H9 (cell line): ENCODE measurements around the gene SCUBE3. TPM values are rescaled to one million over a fixed set of nuclear protein-coding genes. Genes with fewer than 3 reads are reported as not detected.

Experiments
- DNase-seq: peaks from one replicate; pipeline ENCODE4 v3.0.0-alpha.2; 2017
- H2AFZ ChIP-seq: one replicate; pipeline ENCODE4 v1.6.1; 2013; ENCODE audit warnings: mild to moderate bottlenecking, low read length, control low read depth, moderate library complexity
- H2AK5ac ChIP-seq: 2 replicates; pipeline ENCODE4 v1.6.1; 2013; ENCODE audit warnings: low read length, control low read depth, mixed read lengths; ENCODE audit not compliant: insufficient read length
- H2BK120ac ChIP-seq: one replicate; pipeline ENCODE4 v1.6.1; 2013; ENCODE audit warnings: low read depth, mild to moderate bottlenecking, low read length, control low read depth, inconsistent platforms; ENCODE audit not compliant: poor library complexity, severe bottlenecking
- H2BK12ac ChIP-seq: 2 replicates; pipeline ENCODE4 v1.6.1; 2013; ENCODE audit warnings: low read length, control low read depth, mixed read lengths, low read depth; ENCODE audit not compliant: insufficient read length
- H2BK15ac ChIP-seq: 2 replicates; pipeline ENCODE4 v1.6.1; 2013; ENCODE audit warnings: low read depth, low read length, control low read depth
- H2BK20ac ChIP-seq: one replicate; pipeline ENCODE4 v1.6.1; 2013; ENCODE audit warnings: low read depth, mild to moderate bottlenecking, low read length, control low read depth, inconsistent platforms; ENCODE audit not compliant: poor library complexity, severe bottlenecking
- H2BK5ac ChIP-seq: 2 replicates; pipeline ENCODE4 v1.6.1; 2013; ENCODE audit warnings: low read length, control low read depth, mixed read lengths; ENCODE audit not compliant: insufficient read length
- H3K14ac ChIP-seq: 2 replicates; pipeline ENCODE4 v1.6.1; 2013; ENCODE audit warnings: low read length, control low read depth; ENCODE audit not compliant: insufficient read depth
- H3K18ac ChIP-seq: 2 replicates; pipeline ENCODE4 v1.6.1; 2013; ENCODE audit warnings: low read depth, mild to moderate bottlenecking, mixed read lengths, low read length, control low read depth; ENCODE audit not compliant: insufficient read length
- H3K23ac ChIP-seq: 2 replicates; pipeline ENCODE4 v1.6.1; 2013; ENCODE audit warnings: low read length, control low read depth, mixed read lengths, low read depth; ENCODE audit not compliant: insufficient read length
- H3K23me2 ChIP-seq: 2 replicates; pipeline ENCODE4 v1.6.1; 2013; ENCODE audit warnings: low read depth, mild to moderate bottlenecking, mixed read lengths, low read length, control low read depth; ENCODE audit not compliant: insufficient read length, poor library complexity, severe bottlenecking
- H3K27ac ChIP-seq: 2 replicates; pipeline ENCODE4 v1.5.1; 2013; ENCODE audit warnings: low read length, control low read depth, mixed read lengths, low read depth; ENCODE audit not compliant: insufficient read length
- H3K27me3 ChIP-seq: 2 replicates; pipeline ENCODE4 v1.6.1; 2013; ENCODE audit warnings: low read length, control low read depth, inconsistent platforms; ENCODE audit not compliant: insufficient read depth
- H3K4ac ChIP-seq: 2 replicates; pipeline ENCODE4 v1.6.1; 2013; ENCODE audit warnings: low read depth, mild to moderate bottlenecking, control low read depth, inconsistent platforms, low read length, moderate library complexity
- H3K4me1 ChIP-seq: 2 replicates; pipeline ENCODE4 v1.6.1; 2013; ENCODE audit warnings: low read length, control low read depth, inconsistent platforms; ENCODE audit not compliant: insufficient read depth
- H3K4me2 ChIP-seq: 2 replicates; pipeline ENCODE4 v1.6.1; 2013; ENCODE audit warnings: low read length, control low read depth, mixed read lengths; ENCODE audit not compliant: insufficient read length, insufficient read depth
- H3K56ac ChIP-seq: 2 replicates; pipeline ENCODE4 v1.6.1; 2013; ENCODE audit warnings: low read depth, mild to moderate bottlenecking, mixed read lengths, low read length, control low read depth; ENCODE audit not compliant: insufficient read length
- H3K79me1 ChIP-seq: 2 replicates; pipeline ENCODE4 v1.6.1; 2013; ENCODE audit warnings: low read depth, mild to moderate bottlenecking, moderate library complexity, low read length, control low read depth, inconsistent platforms; ENCODE audit not compliant: insufficient read depth, poor library complexity, severe bottlenecking
- H3K79me2 ChIP-seq: 2 replicates; pipeline ENCODE4 v1.6.1; 2013; ENCODE audit warnings: low read length, control low read depth, inconsistent platforms; ENCODE audit not compliant: insufficient read depth
- H3K9ac ChIP-seq: 2 replicates; pipeline ENCODE4 v1.6.1; 2013; ENCODE audit warnings: low read length, control low read depth, mixed read lengths; ENCODE audit not compliant: insufficient read length; ENCODE audit errors: extremely low read depth
- H3K9me3 ChIP-seq: one replicate; pipeline ENCODE4 v1.6.1; 2013; ENCODE audit warnings: low read depth, low read length, inconsistent platforms; ENCODE audit not compliant: control insufficient read depth
- H3T11ph ChIP-seq: one replicate; pipeline ENCODE4 v1.6.1; 2013; ENCODE audit warnings: mild to moderate bottlenecking, low read length, control low read depth, inconsistent platforms
- H4K20me1 ChIP-seq: one replicate; pipeline ENCODE4 v1.6.1; 2013; ENCODE audit not compliant: control insufficient read depth, insufficient read length, insufficient read depth
- H4K5ac ChIP-seq: 2 replicates; pipeline ENCODE4 v1.6.1; 2013; ENCODE audit warnings: low read depth, mild to moderate bottlenecking, mixed read lengths, low read length, control low read depth; ENCODE audit not compliant: insufficient read length
- H4K8ac ChIP-seq: replicated peaks from 2 replicates; pipeline ENCODE4 v1.6.1; 2013; ENCODE audit warnings: low read length, control low read depth, mixed read lengths, low read depth; ENCODE audit not compliant: insufficient read length
- H4K91ac ChIP-seq: 2 replicates; pipeline ENCODE4 v1.6.1; 2013; ENCODE audit warnings: low read depth, mild to moderate bottlenecking, moderate library complexity, mixed read lengths, low read length, control low read depth; ENCODE audit not compliant: insufficient read length
- H3K27ac Mint-ChIP-seq, 3 experiments: 2 replicates in 2 of 3; 3 replicates in 1 of 3; pipeline ENCODE4 v1.8.0; 2020 to 2021; ENCODE audit warnings: mixed read lengths in 3 of 3, mild to moderate bottlenecking in 1 of 3, moderate library complexity in 1 of 3
- H3K27me3 Mint-ChIP-seq: 2 replicates; pipeline ENCODE4 v1.8.0; 2021; ENCODE audit warnings: low read depth, mild to moderate bottlenecking, moderate library complexity, mixed read lengths
- H3K36me3 Mint-ChIP-seq, 3 experiments: 2 replicates in 2 of 3; 3 replicates in 1 of 3; pipeline ENCODE4 v1.8.0; 2020 to 2021; ENCODE audit warnings: low read depth in 3 of 3, mixed read lengths in 3 of 3; ENCODE audit not compliant: insufficient read depth in 1 of 3
- H3K4me1 Mint-ChIP-seq, 2 experiments: 2 replicates each; pipeline ENCODE4 v1.8.0; 2020; ENCODE audit warnings: mixed read lengths in 2 of 2
- H3K4me3 Mint-ChIP-seq, 2 experiments: 2 replicates in 1 of 2; 3 replicates in 1 of 2; pipeline ENCODE4 v1.8.0; 2020 to 2021; ENCODE audit warnings: mild to moderate bottlenecking in 2 of 2, mixed read lengths in 2 of 2, moderate library complexity in 1 of 2
- H3K9me3 Mint-ChIP-seq, 2 experiments: 2 replicates in 1 of 2; 3 replicates in 1 of 2; pipeline ENCODE4 v1.8.0; 2020; ENCODE audit warnings: mild to moderate bottlenecking in 2 of 2, mixed read lengths in 2 of 2, moderate library complexity in 1 of 2
- WGBS: extraction: QIAGEN DNeasy Blood & Tissue Kit; methylation state at CpG from one replicate; pipeline ENCODE4 v1.1.7; 2013; ENCODE audit warnings: missing lambda C conversion rate, low lambda C conversion rate, mixed read lengths; ENCODE audit not compliant: insufficient read length; ENCODE audit errors: extremely low coverage; 5-methylcytosine and 5-hydroxymethylcytosine counted together
- total RNA-seq: library from RNA; stranded (reverse); gene quantifications from 2 replicates; pipeline ENCODE4 v1.2.1, GENCODE V29; 2021
- TF ChIP-seq, protein P1 (sequence below): fragments of 200-600 bp; sonication (generic); conservative IDR thresholded peaks from 3 replicates; pipeline ENCODE4 v1.8.0; 2021; ENCODE audit warnings: antibody characterized with exemption, mild to moderate bottlenecking

Gene SCUBE3
- total RNA-seq, 1 experiment from 2014 or later: 2.7 TPM

DNA sequence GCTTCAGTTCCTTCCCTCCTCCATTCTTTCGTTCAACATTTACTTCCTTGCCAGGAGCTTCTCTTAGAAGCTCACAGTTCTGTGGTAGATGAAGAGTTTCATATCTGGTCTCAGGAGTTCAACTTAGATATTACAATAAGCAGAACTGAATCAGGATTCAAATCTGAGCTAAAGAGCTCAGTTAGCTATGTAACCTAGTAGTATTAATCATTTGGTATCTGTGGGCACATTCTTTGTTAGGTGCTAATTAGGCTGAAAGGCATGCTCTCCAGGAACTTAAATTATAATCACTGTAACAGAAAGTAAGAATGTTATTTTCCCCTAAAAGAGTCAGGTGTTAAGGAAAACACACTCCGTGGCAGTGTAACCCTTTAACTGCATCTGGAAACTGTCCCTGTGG lies 54.1 kb downstream of the SCUBE3 start:
- Histone ChIP-seq H4K91ac (no peak overlapping the region), H2BK120ac (no peak overlapping the region), H2BK15ac (no peak overlapping the region), H3T11ph (no peak overlapping the region), H3K23me2 (no peaks in the 10 kb centered on the region), H2BK20ac (no peak overlapping the region), H2BK12ac (no peak overlapping the region), H3K4me2 (no peak overlapping the region), H3K4me1 (no peaks in the 10 kb centered on the region), H2BK5ac (no peak overlapping the region), H4K5ac (no peak overlapping the region), H3K14ac (no peak overlapping the region), H3K27me3 (no peaks in the 10 kb centered on the region), H4K8ac (no peak overlapping the region), H3K23ac (no peak overlapping the region), H3K4ac (no peak overlapping the region), H4K20me1 (no peaks in the 10 kb centered on the region), H3K56ac (no peak overlapping the region), H3K9me3 (no peaks in the 10 kb centered on the region), H3K27ac (no peak overlapping the region), H3K18ac (no peak overlapping the region), H2AK5ac (no peak overlapping the region), H2AFZ (no peak overlapping the region), H3K9ac (no peak overlapping the region), H3K79me1 (no peaks in the 10 kb centered on the region), H3K79me2 (no peaks in the 10 kb centered on the region)
- H3K9me3 Mint-ChIP-seq: no peaks in the 10 kb centered on the region
- H3K4me3 Mint-ChIP-seq: no peak overlapping the region
- no peaks in the 10 kb centered on the region; the same call in 1 of the 2 replicates for H3K27me3 Mint-ChIP-seq
- TF ChIP-seq, protein P1, sequence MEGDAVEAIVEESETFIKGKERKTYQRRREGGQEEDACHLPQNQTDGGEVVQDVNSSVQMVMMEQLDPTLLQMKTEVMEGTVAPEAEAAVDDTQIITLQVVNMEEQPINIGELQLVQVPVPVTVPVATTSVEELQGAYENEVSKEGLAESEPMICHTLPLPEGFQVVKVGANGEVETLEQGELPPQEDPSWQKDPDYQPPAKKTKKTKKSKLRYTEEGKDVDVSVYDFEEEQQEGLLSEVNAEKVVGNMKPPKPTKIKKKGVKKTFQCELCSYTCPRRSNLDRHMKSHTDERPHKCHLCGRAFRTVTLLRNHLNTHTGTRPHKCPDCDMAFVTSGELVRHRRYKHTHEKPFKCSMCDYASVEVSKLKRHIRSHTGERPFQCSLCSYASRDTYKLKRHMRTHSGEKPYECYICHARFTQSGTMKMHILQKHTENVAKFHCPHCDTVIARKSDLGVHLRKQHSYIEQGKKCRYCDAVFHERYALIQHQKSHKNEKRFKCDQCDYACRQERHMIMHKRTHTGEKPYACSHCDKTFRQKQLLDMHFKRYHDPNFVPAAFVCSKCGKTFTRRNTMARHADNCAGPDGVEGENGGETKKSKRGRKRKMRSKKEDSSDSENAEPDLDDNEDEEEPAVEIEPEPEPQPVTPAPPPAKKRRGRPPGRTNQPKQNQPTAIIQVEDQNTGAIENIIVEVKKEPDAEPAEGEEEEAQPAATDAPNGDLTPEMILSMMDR: no peak
- H3K36me3 Mint-ChIP-seq: peaks cover 0 to 4% (median 2%) of the 10 kb centered on the region in 3 experiments; a peak in 2 of 7 replicates
- WGBS: no CpG with 5 or more reads among the region's 2 CpGs
- DNase-seq: no peak
- no peak overlapping the region for H3K27ac Mint-ChIP-seq
- H3K4me1 Mint-ChIP-seq: peaks cover 3 to 4% of the 10 kb centered on the region in 2 experiments; a peak in 2 of 4 replicates
